Measurements from ENCODE around the gene CHRFAM7A.
"Not testable (repeated sequence)": the region's sequence is repeated elsewhere in the genome, so short reads cannot be mapped to it uniquely, and the experiment has no call there.

Gene CHRFAM7A

GRCh38 chr15:30360990-30361389 is 32.4 kb downstream of the CHRFAM7A start:
- H2BK5ac ChIP-seq (ENCODE audit: low read depth, low read length, poor library complexity, severe bottlenecking); H3K27ac ChIP-seq (ENCODE audit: low read length, poor library complexity, severe bottlenecking); H2AFZ ChIP-seq (ENCODE audit: low read depth, low read length); H3K9me3 ChIP-seq (ENCODE audit: control insufficient read depth, low read length); H4K8ac ChIP-seq (ENCODE audit: low read length); H3K23ac ChIP-seq (ENCODE audit: low read length in 2 of 2); H3K36me3 ChIP-seq (ENCODE audit: control insufficient read depth in 1 of 2, insufficient read depth in 2 of 2, low read depth in 1 of 2, low read length in 2 of 2); H3K14ac ChIP-seq (ENCODE audit: low read length in 2 of 2); H2BK15ac ChIP-seq (ENCODE audit: low read depth, poor library complexity, severe bottlenecking); H2BK12ac ChIP-seq (ENCODE audit: low read length in 2 of 2); H3K4ac ChIP-seq (ENCODE audit: low read depth in 1 of 2, low read length in 2 of 2); H2AK5ac ChIP-seq (ENCODE audit: low read length, severe bottlenecking); H4K91ac ChIP-seq (ENCODE audit: low read length); H3K27me3 ChIP-seq (ENCODE audit: control insufficient read depth in 1 of 2, insufficient read depth in 1 of 2, low read length in 2 of 2); H3K79me1 ChIP-seq (replicated peaks; ENCODE audit: low read length, poor library complexity, severe bottlenecking); H3K18ac ChIP-seq (ENCODE audit: low read depth in 1 of 2, low read length in 2 of 2); DNase-seq; H3K9ac ChIP-seq (ENCODE audit: low read length); H3K4me3 ChIP-seq (ENCODE audit: insufficient read depth in 1 of 2, low read depth in 1 of 2, low read length in 2 of 2); H3K4me1 ChIP-seq (ENCODE audit: control insufficient read depth, insufficient read depth, low read depth, low read length); H2BK120ac ChIP-seq (ENCODE audit: low read depth, low read length); H3K4me2 ChIP-seq (ENCODE audit: low read length, poor library complexity, severe bottlenecking): not testable (repeated sequence)
- WGBS = no CpG with 5 or more reads among the region's 2 CpGs

- H3K9me3 ChIP-seq (ENCODE audit: control insufficient read depth, low read length); H3K4ac ChIP-seq (ENCODE audit: low read depth in 1 of 2, low read length in 2 of 2); H2AFZ ChIP-seq (ENCODE audit: low read depth, low read length); H3K14ac ChIP-seq (ENCODE audit: low read length in 2 of 2); H3K79me1 ChIP-seq (replicated peaks; ENCODE audit: low read length, poor library complexity, severe bottlenecking); H3K27ac ChIP-seq (ENCODE audit: low read length, poor library complexity, severe bottlenecking); H3K27me3 ChIP-seq (ENCODE audit: control insufficient read depth in 1 of 2, insufficient read depth in 1 of 2, low read length in 2 of 2); H4K8ac ChIP-seq (ENCODE audit: low read length); DNase-seq; H3K18ac ChIP-seq (ENCODE audit: low read depth in 1 of 2, low read length in 2 of 2); H3K4me3 ChIP-seq (ENCODE audit: insufficient read depth in 1 of 2, low read depth in 1 of 2, low read length in 2 of 2); H2BK15ac ChIP-seq (ENCODE audit: low read depth, poor library complexity, severe bottlenecking); H3K9ac ChIP-seq (ENCODE audit: low read length); H2AK5ac ChIP-seq (ENCODE audit: low read length, severe bottlenecking); H3K4me1 ChIP-seq (ENCODE audit: control insufficient read depth, insufficient read depth, low read depth, low read length); H2BK5ac ChIP-seq (ENCODE audit: low read depth, low read length, poor library complexity, severe bottlenecking); H3K36me3 ChIP-seq (ENCODE audit: control insufficient read depth in 1 of 2, insufficient read depth in 2 of 2, low read depth in 1 of 2, low read length in 2 of 2); H3K23ac ChIP-seq (ENCODE audit: low read length in 2 of 2); H2BK12ac ChIP-seq (ENCODE audit: low read length in 2 of 2); H4K91ac ChIP-seq (ENCODE audit: low read length); H2BK120ac ChIP-seq (ENCODE audit: low read depth, low read length); H3K4me2 ChIP-seq (ENCODE audit: low read length, poor library complexity, severe bottlenecking): not testable (repeated sequence)
- WGBS = no CpG with 5 or more reads among the region's 6 CpGs
These were observed 38.3 kb downstream of the CHRFAM7A start for GRCh38 chr15:30355043-30355442.

GRCh38 chr15:30349803-30350202 is 43.5 kb downstream of the CHRFAM7A start:
- not testable (repeated sequence) for H3K27ac ChIP-seq (ENCODE audit: low read length, poor library complexity, severe bottlenecking); H2AK5ac ChIP-seq (ENCODE audit: low read length, severe bottlenecking); H3K4ac ChIP-seq (ENCODE audit: low read depth in 1 of 2, low read length in 2 of 2); H3K36me3 ChIP-seq (ENCODE audit: control insufficient read depth in 1 of 2, insufficient read depth in 2 of 2, low read depth in 1 of 2, low read length in 2 of 2); H4K8ac ChIP-seq (ENCODE audit: low read length); H3K23ac ChIP-seq (ENCODE audit: low read length in 2 of 2); H3K4me2 ChIP-seq (ENCODE audit: low read length, poor library complexity, severe bottlenecking); H3K18ac ChIP-seq (ENCODE audit: low read depth in 1 of 2, low read length in 2 of 2); H2BK12ac ChIP-seq (ENCODE audit: low read length in 2 of 2); H3K4me3 ChIP-seq (ENCODE audit: insufficient read depth in 1 of 2, low read depth in 1 of 2, low read length in 2 of 2); DNase-seq; H2BK5ac ChIP-seq (ENCODE audit: low read depth, low read length, poor library complexity, severe bottlenecking); H3K27me3 ChIP-seq (ENCODE audit: control insufficient read depth in 1 of 2, insufficient read depth in 1 of 2, low read length in 2 of 2); H3K79me1 ChIP-seq (replicated peaks; ENCODE audit: low read length, poor library complexity, severe bottlenecking); H2BK120ac ChIP-seq (ENCODE audit: low read depth, low read length); H3K9me3 ChIP-seq (ENCODE audit: control insufficient read depth, low read length); H4K91ac ChIP-seq (ENCODE audit: low read length); H3K4me1 ChIP-seq (ENCODE audit: control insufficient read depth, insufficient read depth, low read depth, low read length); H2BK15ac ChIP-seq (ENCODE audit: low read depth, poor library complexity, severe bottlenecking); H3K9ac ChIP-seq (ENCODE audit: low read length); H2AFZ ChIP-seq (ENCODE audit: low read depth, low read length); H3K14ac ChIP-seq (ENCODE audit: low read length in 2 of 2)
- no CpG with 5 or more reads among the region's 5 CpGs for WGBS

GRCh38 chr15:30336584-30336983 is 56.8 kb downstream of the CHRFAM7A start:
- not testable (repeated sequence) for H3K9ac ChIP-seq (ENCODE audit: low read length); H2AFZ ChIP-seq (ENCODE audit: low read depth, low read length); H3K4ac ChIP-seq (ENCODE audit: low read depth in 1 of 2, low read length in 2 of 2); H3K27ac ChIP-seq (ENCODE audit: low read length, poor library complexity, severe bottlenecking); H3K14ac ChIP-seq (ENCODE audit: low read length in 2 of 2); DNase-seq; H2BK120ac ChIP-seq (ENCODE audit: low read depth, low read length); H3K36me3 ChIP-seq (ENCODE audit: control insufficient read depth in 1 of 2, insufficient read depth in 2 of 2, low read depth in 1 of 2, low read length in 2 of 2); H3K79me1 ChIP-seq (replicated peaks; ENCODE audit: low read length, poor library complexity, severe bottlenecking); H3K9me3 ChIP-seq (ENCODE audit: control insufficient read depth, low read length); H4K91ac ChIP-seq (ENCODE audit: low read length); H3K18ac ChIP-seq (ENCODE audit: low read depth in 1 of 2, low read length in 2 of 2); H3K4me2 ChIP-seq (ENCODE audit: low read length, poor library complexity, severe bottlenecking); H2AK5ac ChIP-seq (ENCODE audit: low read length, severe bottlenecking); H2BK5ac ChIP-seq (ENCODE audit: low read depth, low read length, poor library complexity, severe bottlenecking); H3K27me3 ChIP-seq (ENCODE audit: control insufficient read depth in 1 of 2, insufficient read depth in 1 of 2, low read length in 2 of 2); H3K4me1 ChIP-seq (ENCODE audit: control insufficient read depth, insufficient read depth, low read depth, low read length); H2BK12ac ChIP-seq (ENCODE audit: low read length in 2 of 2); H2BK15ac ChIP-seq (ENCODE audit: low read depth, poor library complexity, severe bottlenecking); H3K4me3 ChIP-seq (ENCODE audit: insufficient read depth in 1 of 2, low read depth in 1 of 2, low read length in 2 of 2); H3K23ac ChIP-seq (ENCODE audit: low read length in 2 of 2); H4K8ac ChIP-seq (ENCODE audit: low read length)
- WGBS = no CpG with 5 or more reads among the region's 4 CpGs

All from mesenchymal stem cell (in vitro differentiated cells and primary cell).